Measurements from ENCODE around the gene GSG1L2.

DNA sequence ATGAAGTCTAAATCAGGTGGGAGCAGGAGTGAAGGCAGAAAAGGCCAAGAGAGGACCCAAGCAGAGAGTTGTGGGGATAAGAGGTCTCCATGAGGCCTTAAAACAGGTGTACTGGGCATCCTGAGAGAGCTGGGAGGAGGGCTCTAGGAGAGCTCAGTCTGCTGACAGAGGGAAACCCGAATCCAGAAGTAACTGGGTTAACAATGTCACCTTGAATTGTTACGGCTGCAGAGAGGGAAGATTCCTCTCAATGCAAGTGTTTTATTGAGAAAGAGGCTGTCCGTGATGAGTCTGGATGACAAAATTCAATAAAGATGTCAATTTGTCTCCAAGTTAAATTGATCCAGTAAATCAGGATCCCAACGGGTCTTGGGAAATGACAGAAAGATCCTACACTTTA, 38.8 kb downstream of the GSG1L2 start:
- TF ChIP-seq POLR2A (IDR thresholded peaks at IDR 0.05; ENCODE audit: low read length) (no peak), GATA1 (IDR thresholded peaks at IDR 0.05; ENCODE audit: low read depth, low read length) (no peak)

All from erythroblast (primary cell).